NCI-H146 treated with DMSO at 0.1 percent for 48 hours (cell line): Measurements from ENCODE around the gene SPTBN1.
"Not testable (repeated sequence)": the region's sequence is repeated elsewhere in the genome, so short reads cannot be mapped to it uniquely, and the experiment has no call there.

Experiments used
- DNase-seq: peaks from one replicate; lab custom pipeline; 2025; ENCODE audit not compliant: unreplicated experiment; lab: John Stamatoyannopoulos, UW

SPTBN1 gene

DNA sequence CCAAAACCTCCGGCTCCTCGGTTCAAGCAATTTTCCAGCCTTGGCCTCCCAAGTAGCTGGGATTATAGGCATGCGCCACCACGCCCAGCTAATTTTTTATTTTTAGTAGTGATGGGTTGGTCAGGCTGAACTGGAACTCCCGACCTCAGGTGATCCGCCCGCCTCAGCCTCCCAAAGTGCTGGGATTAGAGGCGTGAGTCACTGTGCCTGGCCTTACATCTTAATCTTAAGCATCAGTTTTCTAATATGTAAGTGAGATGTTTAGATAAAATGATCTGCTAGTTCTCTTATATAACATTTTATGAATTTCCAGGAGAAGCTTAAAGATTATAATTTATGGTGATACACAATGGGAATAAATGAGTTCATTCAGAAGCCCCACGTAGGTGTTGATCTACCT lies 69.2 kb downstream of the SPTBN1 start:
- no peak for DNase-seq

GRCh38 chr2:54526226-54526879 lies 70.2 kb downstream of the SPTBN1 start:
- no peak for DNase-seq

DNA sequence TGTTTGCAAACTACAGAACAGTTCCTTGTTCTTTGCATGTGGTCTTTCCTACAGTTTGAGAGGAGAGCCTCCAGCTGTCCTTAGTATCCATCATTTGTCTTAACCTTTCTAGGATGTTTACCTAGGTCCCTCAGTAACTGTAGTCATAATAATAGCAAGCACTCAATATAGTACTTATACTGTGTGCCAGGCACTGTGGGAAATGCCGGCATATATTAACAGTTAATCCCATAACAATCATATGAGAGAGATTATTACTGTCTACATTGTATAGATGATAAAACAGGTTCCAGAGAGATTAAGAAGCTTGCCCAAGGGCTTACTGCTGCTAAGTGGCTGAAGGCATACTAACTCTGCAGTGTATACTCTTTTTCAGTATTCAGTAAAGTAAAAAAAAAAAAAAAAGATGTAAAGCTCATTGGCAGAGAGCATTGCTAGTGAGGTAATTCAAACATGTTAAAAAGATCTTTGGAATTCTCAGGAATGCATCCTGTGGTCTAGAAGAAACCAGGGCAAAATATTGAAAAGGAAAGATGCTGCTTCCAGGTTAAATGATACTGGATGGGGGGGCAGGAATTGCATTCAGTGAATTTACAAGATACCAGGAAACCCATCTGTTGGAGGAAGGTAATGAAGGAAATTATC lies 72.3 kb downstream of the SPTBN1 start:
- DNase-seq = no peak

- not testable (repeated sequence) for DNase-seq
These were observed 73.4 kb downstream of the SPTBN1 start for GRCh38 chr2:54529518-54529917.

DNA sequence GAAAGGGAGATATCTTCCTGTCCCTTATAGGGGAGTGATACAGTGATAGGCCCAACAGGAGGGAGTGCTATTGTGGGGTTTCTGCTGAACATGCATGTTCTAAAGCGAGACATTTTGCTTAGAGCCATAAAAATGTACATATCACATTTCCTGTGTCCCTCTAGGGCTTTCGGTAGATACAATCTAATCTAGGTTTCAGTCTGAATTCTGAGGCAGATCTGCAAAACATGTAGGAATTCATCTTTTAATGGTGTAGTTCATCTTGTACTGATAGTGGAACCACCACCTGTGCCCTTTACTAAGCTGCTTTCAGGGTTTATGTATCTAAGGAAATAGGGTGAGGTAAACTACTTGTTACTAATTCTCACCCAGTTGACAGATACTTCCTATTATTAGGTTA lies 73.8 kb downstream of the SPTBN1 start:
- no peak for DNase-seq

- DNase-seq = no peak
These were observed 75.4 kb downstream of the SPTBN1 start for GRCh38 chr2:54531558-54531957.

DNA sequence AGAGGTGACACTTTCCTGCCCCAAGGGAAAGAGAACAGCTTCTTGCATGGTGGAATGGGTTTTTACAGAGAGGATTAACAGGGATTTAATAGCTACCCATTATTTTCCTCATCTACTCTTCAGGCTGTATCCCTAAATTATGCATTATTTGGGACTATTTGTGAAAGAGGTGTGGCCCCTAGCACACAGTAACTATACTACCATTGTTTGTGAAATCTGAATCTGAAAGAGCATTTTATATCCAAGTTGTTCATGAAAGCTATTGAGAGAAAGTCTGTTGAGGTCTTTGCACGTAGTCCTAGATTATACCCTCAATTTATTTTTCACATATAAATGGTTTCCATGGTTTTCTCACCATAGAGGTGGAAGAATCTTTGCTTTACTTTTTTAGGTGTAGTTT lies 78.1 kb downstream of the SPTBN1 start:
- DNase-seq = no peak

DNA sequence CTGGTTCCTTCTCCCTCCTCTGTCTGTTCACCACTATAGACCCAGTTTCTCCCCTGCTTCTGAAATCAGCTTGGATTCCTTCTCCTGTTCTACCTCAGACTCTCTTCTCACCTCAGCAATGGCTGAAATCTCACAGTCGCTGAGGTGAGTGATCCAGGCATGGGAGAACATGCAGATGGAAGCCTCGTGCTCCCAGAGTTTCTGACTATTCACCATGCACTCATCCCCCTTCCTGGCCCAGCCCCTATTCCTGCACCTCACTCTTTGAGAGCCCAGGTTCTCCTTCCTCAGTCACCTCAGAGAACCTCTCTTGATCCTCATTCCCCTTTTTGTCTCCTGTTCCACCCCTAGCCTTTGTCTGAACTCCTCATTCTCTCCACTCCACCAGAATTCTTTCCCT lies 78.5 kb downstream of the SPTBN1 start:
- no peak for DNase-seq

- no peak for DNase-seq
These were observed 79.6 kb downstream of the SPTBN1 start for GRCh38 chr2:54535599-54536195.

DNA sequence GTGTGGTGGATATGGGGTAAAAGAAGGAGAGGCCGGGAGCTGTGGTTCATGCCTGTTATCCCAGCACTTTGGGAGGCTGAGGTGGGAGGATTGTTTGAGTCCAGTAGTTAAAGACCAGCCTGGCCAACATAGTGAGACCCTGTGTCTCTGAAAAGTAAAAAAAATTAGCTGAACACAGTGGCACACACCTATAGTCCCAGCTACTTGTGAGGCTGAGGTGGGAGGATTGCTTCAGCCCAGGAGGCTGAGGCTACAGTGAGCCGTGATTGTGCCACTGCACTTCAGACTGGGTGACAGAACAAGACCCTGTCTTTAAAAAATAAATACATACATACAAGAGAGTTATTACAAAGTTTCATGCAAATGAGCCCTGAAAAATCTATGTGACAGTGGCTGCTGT lies 80.6 kb downstream of the SPTBN1 start:
- no peak for DNase-seq

DNA sequence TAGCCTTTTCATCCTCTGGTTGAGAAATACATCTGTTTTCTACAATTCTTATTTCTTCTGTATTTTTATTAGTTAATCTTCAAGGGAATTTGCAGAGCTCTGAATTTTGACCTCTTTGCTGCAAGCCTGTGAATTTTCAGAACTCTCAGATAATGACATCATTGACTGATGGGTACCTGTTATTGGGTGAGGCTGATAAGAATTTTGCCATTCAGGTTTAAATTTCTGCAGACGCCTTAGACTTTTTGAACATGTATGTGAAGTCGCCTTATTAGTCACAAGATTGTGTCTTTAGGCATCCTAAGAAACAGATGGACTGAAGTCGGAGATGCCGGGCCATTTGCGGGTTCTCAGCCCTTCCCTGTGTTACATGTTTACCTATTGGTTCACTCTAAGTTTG lies 82.4 kb downstream of the SPTBN1 start:
- DNase-seq = no peak

- DNase-seq = no peak
These were observed 83.6 kb downstream of the SPTBN1 start for GRCh38 chr2:54539683-54540082.

DNA sequence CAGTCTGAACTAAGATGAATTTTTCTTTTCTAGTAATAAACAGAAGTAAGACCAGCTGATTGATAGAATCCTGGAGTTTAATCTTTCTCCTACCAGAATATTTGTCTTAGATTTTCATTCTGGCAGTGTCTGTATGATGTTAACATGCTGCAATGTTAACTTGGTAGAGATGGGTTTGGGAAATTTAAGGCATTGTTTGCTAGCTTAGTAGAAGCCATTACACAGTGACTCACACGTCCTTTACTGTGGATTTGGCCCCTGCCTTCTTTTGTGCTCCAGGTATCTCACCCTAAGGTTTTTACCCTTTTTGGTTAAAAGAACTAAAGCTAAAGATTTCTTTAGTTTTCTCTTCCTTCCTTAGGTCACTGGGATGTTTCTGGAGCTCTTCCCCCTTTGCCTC lies 84.1 kb downstream of the SPTBN1 start:
- no peak for DNase-seq

GRCh38 chr2:54541995-54542394 lies 85.9 kb downstream of the SPTBN1 start:
- no peak for DNase-seq

GRCh38 chr2:54543733-54544396 lies 87.7 kb downstream of the SPTBN1 start:
- DNase-seq = no peak

DNA sequence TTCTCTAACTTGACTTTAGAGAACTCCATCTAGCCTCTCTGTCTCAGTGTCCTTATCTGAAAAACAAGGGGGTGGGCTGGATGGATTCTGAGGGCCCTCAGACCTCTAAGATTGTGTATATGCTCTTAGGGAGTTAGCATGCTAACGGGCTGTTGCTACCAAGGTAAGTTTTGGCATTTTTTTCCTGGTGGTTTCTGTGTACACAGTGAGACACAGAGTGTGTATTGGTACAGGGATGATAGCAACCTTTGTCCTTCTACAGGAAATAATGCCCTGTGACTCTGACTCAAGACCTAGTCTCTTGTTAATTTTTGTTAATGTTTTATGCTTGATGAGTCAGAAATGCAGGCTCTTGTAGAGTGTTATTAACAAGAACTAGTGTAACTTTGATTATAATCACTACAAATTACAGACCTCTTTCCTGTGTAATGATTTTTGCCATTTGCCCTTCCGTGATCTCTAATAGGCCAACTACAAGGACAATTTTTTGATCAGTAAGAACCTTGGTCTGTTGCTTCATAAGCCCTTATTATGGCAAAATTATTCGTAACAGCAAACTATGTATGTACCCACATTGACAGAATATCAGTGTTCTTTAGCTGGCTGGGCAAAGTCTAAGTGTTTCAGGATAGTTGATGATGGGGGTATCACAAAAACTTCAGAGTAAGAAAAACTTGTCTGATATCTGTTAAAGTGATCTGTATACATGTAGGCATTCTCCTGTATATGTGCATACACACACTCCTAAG lies 89.7 kb downstream of the SPTBN1 start:
- no peak for DNase-seq

DNA sequence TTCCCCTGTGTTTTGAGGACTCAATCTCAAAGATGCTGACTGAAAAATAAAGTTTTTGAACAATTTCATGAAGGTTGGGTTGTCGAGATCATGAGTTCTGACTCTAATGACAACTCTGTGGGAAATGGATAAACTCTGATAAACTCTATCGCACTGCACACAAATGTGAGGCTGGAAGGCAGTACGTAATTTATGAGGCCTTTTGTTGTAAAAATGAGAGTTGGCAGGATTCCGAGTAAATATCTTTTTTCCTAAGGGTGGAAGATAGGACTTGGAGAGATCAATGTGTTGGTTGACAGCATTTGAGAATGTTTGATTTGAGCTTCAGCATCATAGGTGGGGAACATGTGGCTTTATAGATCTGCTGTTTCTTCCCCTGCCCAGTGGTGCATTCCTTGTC lies 90.4 kb downstream of the SPTBN1 start:
- peak; percentile 29 for DNase-seq

DNA sequence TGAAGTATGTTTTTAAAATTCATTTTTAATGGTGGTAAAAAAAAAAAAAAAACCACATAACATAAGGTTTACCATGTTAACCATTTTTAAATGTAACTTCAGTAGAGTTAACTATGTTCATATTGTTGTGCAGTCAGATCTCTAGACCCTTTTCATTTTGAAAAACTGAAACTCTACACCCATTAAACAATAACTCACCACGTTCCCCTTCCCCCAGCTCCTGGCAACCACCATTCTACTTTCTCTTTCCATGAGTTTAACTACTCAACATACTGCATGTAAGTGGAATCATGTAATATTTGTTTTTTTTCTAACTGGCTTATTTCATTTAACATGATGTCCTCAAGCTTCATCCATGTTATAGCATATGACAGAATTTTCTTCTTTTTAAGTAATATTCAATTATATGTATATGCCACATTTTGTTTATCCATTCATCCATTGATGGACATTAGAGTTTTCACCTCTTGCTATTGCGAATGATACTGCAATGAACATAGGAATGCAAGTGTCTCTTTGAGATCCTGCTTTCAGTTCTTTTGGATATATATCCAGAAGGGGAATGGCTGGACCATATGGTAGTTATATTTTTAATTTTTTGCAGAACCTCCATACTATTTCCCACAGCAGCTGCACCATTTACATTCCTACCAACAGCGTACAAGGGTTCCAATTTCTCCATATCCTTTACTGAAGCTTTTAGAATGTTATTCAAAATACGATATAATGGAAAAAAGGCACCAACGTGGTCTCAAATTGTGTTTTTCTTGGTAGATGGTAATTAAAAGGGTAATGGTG lies 91.0 kb downstream of the SPTBN1 start:
- no peak for DNase-seq

- no peak for DNase-seq
These were observed 93.3 kb downstream of the SPTBN1 start for GRCh38 chr2:54549430-54549829.

GRCh38 chr2:54549917-54550518 lies 93.9 kb downstream of the SPTBN1 start:
- no peak for DNase-seq
